HEK293 (cell line): Measurements from ENCODE around the gene TNFRSF8.

Source experiments
- CTCF ChIA-PET: fragments of 350-600 bp; formaldehyde crosslinking; extraction: SDS; loops from one replicate; lab custom pipeline; 2021; ENCODE audit warnings: antibody characterized with exemption; lab: Yijun Ruan, JAX
- POLR2A ChIA-PET: fragments of 300-600 bp; formaldehyde crosslinking; extraction: SDS; loops from one replicate; lab custom pipeline; 2020; ENCODE audit warnings: antibody characterized with exemption, inconsistent platforms; lab: Yijun Ruan, JAX
- H3K27ac ChIP-seq: fragments of 200-500 bp; sonication (Bioruptor generic); 2 replicates; pipeline ENCODE4 v1.5.1; 2014; ENCODE audit warnings: low read depth, low read length, control low read depth, inconsistent platforms; ENCODE audit errors: extremely low read depth
- H3K36me3 ChIP-seq, 2 experiments: fragments of 200-500 bp in 1 of 2; sonication (Bioruptor generic) in 1 of 2; 1 replicate in 1 of 2; 2 replicates in 1 of 2; pipeline ENCODE4 v1.5.1; 2014 to 2017; ENCODE audit warnings: inconsistent platforms in 2 of 2, low read length in 2 of 2; ENCODE audit not compliant: control insufficient read depth in 2 of 2, insufficient read depth in 1 of 2
- H3K4me1 ChIP-seq: fragments of 200-500 bp; sonication (Bioruptor generic); 2 replicates; pipeline ENCODE4 v1.5.1; 2014; ENCODE audit warnings: mild to moderate bottlenecking, low read length, inconsistent platforms; ENCODE audit not compliant: control insufficient read depth, insufficient read depth
- H3K4me3 ChIP-seq: 2 replicates; pipeline ENCODE4 v1.5.1; 2011; ENCODE audit warnings: low read depth, mild to moderate bottlenecking, control low read depth, low read length, moderate library complexity
- H3K9me3 ChIP-seq: fragments of 200-500 bp; sonication (Bioruptor generic); 2 replicates; pipeline ENCODE4 v1.5.1; 2014; ENCODE audit warnings: low read depth, low read length, inconsistent platforms; ENCODE audit not compliant: control insufficient read depth, insufficient read depth
- EGR2 ChIP-seq: fragments of 450-650 bp; formaldehyde crosslinking; IDR thresholded peaks from 2 replicates; pipeline ENCODE4 v1.5.1; 2016; ENCODE audit warnings: low read depth, missing biosample characterization, missing genetic modification characterization
- GLI4 ChIP-seq: fragments of 450-650 bp; formaldehyde crosslinking; IDR thresholded peaks from 2 replicates; pipeline ENCODE4 v1.5.1; 2016; ENCODE audit warnings: missing biosample characterization, missing genetic modification characterization
- GLIS1 ChIP-seq: fragments of 450-650 bp; formaldehyde crosslinking; IDR thresholded peaks from 2 replicates; pipeline ENCODE4 v1.5.1; 2016; ENCODE audit warnings: missing biosample characterization, missing genetic modification characterization
- MEIS1 ChIP-seq: sonication (generic); formaldehyde crosslinking; IDR thresholded peaks from 2 replicates; pipeline ENCODE4 v1.8.1; 2022; ENCODE audit warnings: missing genetic modification reagents, mild to moderate bottlenecking, borderline replicate concordance
- ZBTB20 ChIP-seq: fragments of 450-650 bp; formaldehyde crosslinking; IDR thresholded peaks from 2 replicates; pipeline ENCODE4 v1.5.1; 2016; ENCODE audit warnings: missing biosample characterization, missing genetic modification characterization
- ZBTB21 ChIP-seq: fragments of 450-650 bp; formaldehyde crosslinking; IDR thresholded peaks from 2 replicates; pipeline ENCODE4 v1.5.1; 2017; ENCODE audit warnings: missing biosample characterization, missing genetic modification characterization
- ZFHX2 ChIP-seq: fragments of 450-650 bp; formaldehyde crosslinking; conservative IDR thresholded peaks from 2 replicates; pipeline ENCODE4 v1.5.1; 2016; ENCODE audit warnings: missing biosample characterization, missing genetic modification characterization
- ZNF114 ChIP-seq: fragments of 450-650 bp; formaldehyde crosslinking; IDR thresholded peaks from 2 replicates; pipeline ENCODE4 v1.5.0; 2017; ENCODE audit warnings: missing biosample characterization, missing genetic modification characterization
- ZNF214 ChIP-seq: fragments of 450-650 bp; formaldehyde crosslinking; IDR thresholded peaks from 2 replicates; pipeline ENCODE4 v1.5.1; 2017; ENCODE audit warnings: missing biosample characterization, mild to moderate bottlenecking, missing genetic modification characterization, borderline replicate concordance
- ZNF266 ChIP-seq: fragments of 450-650 bp; formaldehyde crosslinking; IDR thresholded peaks from 2 replicates; pipeline ENCODE4 v1.5.1; 2016; ENCODE audit warnings: missing biosample characterization, missing genetic modification characterization, low read depth
- ZNF362 ChIP-seq: fragments of 450-650 bp; formaldehyde crosslinking; IDR thresholded peaks from 2 replicates; pipeline ENCODE4 v1.5.1; 2016; ENCODE audit warnings: missing biosample characterization, missing genetic modification characterization
- ZNF366 ChIP-seq: fragments of 450-650 bp; formaldehyde crosslinking; conservative IDR thresholded peaks from 2 replicates; pipeline ENCODE4 v1.5.1; 2016; ENCODE audit warnings: missing biosample characterization, missing genetic modification characterization
- ZNF37A ChIP-seq: fragments of 450-650 bp; IDR thresholded peaks from 2 replicates; pipeline ENCODE4 v1.5.1; 2018; ENCODE audit warnings: missing biosample characterization, missing genetic modification characterization
- ZNF423 ChIP-seq: fragments of 450-650 bp; formaldehyde crosslinking; IDR thresholded peaks from 2 replicates; pipeline ENCODE4 v1.5.1; 2016; ENCODE audit warnings: missing biosample characterization, missing genetic modification characterization
- ZNF48 ChIP-seq: fragments of 450-650 bp; formaldehyde crosslinking; IDR thresholded peaks from 2 replicates; pipeline ENCODE4 v1.5.1; 2016; ENCODE audit warnings: missing biosample characterization, missing genetic modification characterization
- ZNF544 ChIP-seq: fragments of 450-650 bp; formaldehyde crosslinking; IDR thresholded peaks from 2 replicates; pipeline ENCODE4 v1.5.0; 2017; ENCODE audit warnings: missing biosample characterization, missing genetic modification characterization
- ZNF571 ChIP-seq: fragments of 450-650 bp; formaldehyde crosslinking; IDR thresholded peaks from 2 replicates; pipeline ENCODE4 v1.5.0; 2017; ENCODE audit warnings: missing biosample characterization, missing genetic modification characterization
- ZNF623 ChIP-seq: fragments of 450-650 bp; formaldehyde crosslinking; IDR thresholded peaks from 2 replicates; pipeline ENCODE4 v1.5.1; 2016; ENCODE audit warnings: missing biosample characterization, missing genetic modification characterization
- ZNF658 ChIP-seq: fragments of 450-650 bp; formaldehyde crosslinking; IDR thresholded peaks from 2 replicates; pipeline ENCODE4; 2016; ENCODE audit warnings: missing biosample characterization, missing genetic modification characterization
- ZNF660 ChIP-seq: fragments of 450-650 bp; IDR thresholded peaks from 2 replicates; pipeline ENCODE4 v1.5.1; 2018; ENCODE audit warnings: missing biosample characterization, mild to moderate bottlenecking, missing genetic modification characterization
- ZNF747 ChIP-seq: fragments of 450-650 bp; formaldehyde crosslinking; IDR thresholded peaks from 2 replicates; pipeline ENCODE4 v1.5.1; 2016; ENCODE audit warnings: missing biosample characterization, missing genetic modification characterization
- ZNF791 ChIP-seq: fragments of 450-650 bp; formaldehyde crosslinking; IDR thresholded peaks from 2 replicates; pipeline ENCODE4 v1.5.1; 2016; ENCODE audit warnings: missing biosample characterization, missing genetic modification characterization
- TF ChIP-seq, protein P1 (sequence below): fragments of 450-650 bp; formaldehyde crosslinking; IDR thresholded peaks from 2 replicates; pipeline ENCODE4 v1.5.1; 2017; ENCODE audit warnings: missing biosample characterization, mild to moderate bottlenecking, missing genetic modification characterization, moderate library complexity
- TF ChIP-seq, protein P2 (sequence below): fragments of 450-650 bp; formaldehyde crosslinking; IDR thresholded peaks from 2 replicates; pipeline ENCODE4 v1.5.1; 2016; ENCODE audit warnings: missing biosample characterization, missing genetic modification characterization, borderline replicate concordance
- TF ChIP-seq, protein P3 (sequence below): fragments of 450-650 bp; formaldehyde crosslinking; IDR thresholded peaks from 2 replicates; pipeline ENCODE4 v1.5.1; 2016; ENCODE audit warnings: missing biosample characterization, missing genetic modification characterization, borderline replicate concordance

TNFRSF8 gene

DNA sequence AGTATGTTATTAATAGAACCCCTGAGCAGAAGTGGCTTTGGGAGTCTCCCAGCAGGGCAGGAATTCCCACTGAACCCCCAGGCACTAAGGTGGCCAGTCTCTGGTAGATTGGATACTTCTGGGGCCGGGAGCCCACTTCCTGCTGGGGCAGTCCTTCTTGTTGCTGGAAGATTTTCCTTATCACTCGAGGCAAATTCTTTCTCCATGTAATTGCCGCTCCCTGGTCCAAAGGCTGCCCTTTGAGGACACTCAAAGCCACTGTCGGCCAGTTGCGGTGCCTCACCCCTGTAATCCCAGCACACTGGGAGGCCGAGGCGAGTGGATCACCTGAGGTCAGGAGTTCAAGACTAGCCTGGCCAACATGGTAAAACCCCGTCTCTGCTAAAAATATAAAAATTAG lies 81.1 kb downstream of the TNFRSF8 start (continued):
- TF ChIP-seq ZNF362 = no peak
- no peak for TF ChIP-seq ZNF48 (tag by site-specific recombination)
- TF ChIP-seq ZNF423 (tag by site-specific recombination) = no peak
- no peak for TF ChIP-seq ZNF571 (tag by site-specific recombination)
- no peak for TF ChIP-seq ZNF747
- no peak for TF ChIP-seq ZNF544 (tag by site-specific recombination)
- no peak for TF ChIP-seq MEIS1 (CRISPR knock-in tag)

- CTCF ChIA-PET = interaction anchor here (0.6 kb wide), 1 partner anchor 12 kb away, joined by 3 read pairs; no protein-coding TSS in a partner anchor
- peaks cover 6% of the 10 kb centered on the region; the same call in 1 of the 2 replicates for H3K4me1 ChIP-seq
- TF ChIP-seq, protein P1, sequence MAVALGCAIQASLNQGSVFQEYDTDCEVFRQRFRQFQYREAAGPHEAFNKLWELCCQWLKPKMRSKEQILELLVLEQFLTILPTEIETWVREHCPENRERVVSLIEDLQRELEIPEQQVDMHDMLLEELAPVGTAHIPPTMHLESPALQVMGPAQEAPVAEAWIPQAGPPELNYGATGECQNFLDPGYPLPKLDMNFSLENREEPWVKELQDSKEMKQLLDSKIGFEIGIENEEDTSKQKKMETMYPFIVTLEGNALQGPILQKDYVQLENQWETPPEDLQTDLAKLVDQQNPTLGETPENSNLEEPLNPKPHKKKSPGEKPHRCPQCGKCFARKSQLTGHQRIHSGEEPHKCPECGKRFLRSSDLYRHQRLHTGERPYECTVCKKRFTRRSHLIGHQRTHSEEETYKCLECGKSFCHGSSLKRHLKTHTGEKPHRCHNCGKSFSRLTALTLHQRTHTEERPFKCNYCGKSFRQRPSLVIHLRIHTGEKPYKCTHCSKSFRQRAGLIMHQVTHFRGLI = 0 out of 2 replicates have a peak, but pooled peaks have one; percentile 23
- TF ChIP-seq ZBTB20 (tag by site-specific recombination) (no peak), ZFHX2 (tag by site-specific recombination) (peak; percentile 59), EGR2 (peak; percentile 37; the same call in 1 of the 2 replicates), GLIS1 (tag by site-specific recombination) (peak; percentile 33; the same call in 1 of the 2 replicates)
- H3K36me3 ChIP-seq = no peaks in the 10 kb centered on the region
- H3K27ac ChIP-seq = no peak overlapping the region
- no peak overlapping the region for H3K4me3 ChIP-seq
- H3K9me3 ChIP-seq = no peaks in the 10 kb centered on the region
- POLR2A ChIA-PET = no interaction called here
Observed at GRCh38 chr1:12144969-12145368, 81.9 kb downstream of the TNFRSF8 start.

DNA sequence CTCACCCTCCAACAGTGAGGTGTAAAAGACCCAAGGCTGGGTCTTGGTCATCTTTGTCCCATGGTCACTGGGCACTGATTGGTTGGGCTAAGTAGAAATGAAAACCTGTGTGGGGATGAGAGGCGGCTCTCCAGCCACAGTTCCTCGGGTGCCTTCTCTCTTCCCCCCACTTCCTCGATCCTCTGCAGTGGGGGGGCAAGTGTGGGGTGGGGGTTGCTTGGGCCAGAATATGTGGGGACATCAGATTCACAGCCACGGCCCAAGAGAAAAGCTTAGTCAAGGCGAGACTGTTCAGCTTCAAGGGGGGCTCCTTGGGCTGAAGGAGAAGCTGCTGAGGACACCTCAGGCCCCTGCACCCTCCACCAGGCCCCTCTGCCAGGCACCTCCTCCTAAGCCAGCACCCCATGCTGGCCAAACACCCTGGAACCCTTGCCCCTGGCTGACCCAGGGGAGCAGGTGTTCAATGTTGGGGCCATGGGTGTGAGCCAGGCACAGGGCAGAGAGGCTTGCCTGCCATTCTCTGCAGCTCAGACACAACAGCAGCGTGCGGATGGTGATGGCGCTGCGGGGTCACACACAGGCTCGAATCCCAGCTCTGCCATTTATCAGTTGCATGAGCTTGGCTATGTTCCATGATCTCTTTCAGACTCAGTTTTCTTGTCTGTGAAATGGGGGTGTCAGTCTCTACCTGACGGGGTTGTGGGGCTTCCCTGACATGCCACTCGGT lies 82.7 kb downstream of the TNFRSF8 start:
- H3K27ac ChIP-seq = no peak overlapping the region
- H3K4me3 ChIP-seq = no peak overlapping the region
- no peaks in the 10 kb centered on the region for H3K36me3 ChIP-seq
- CTCF ChIA-PET = interaction anchor here (0.6 kb wide), 1 partner anchor 12 kb away, joined by 3 read pairs; no protein-coding TSS in a partner anchor
- H3K9me3 ChIP-seq = no peaks in the 10 kb centered on the region
- POLR2A ChIA-PET = no interaction called here
- peaks cover 6% of the 10 kb centered on the region; the same call in 1 of the 2 replicates for H3K4me1 ChIP-seq
- no peak for TF ChIP-seq ZNF266 (tag by site-specific recombination)
- no peak for TF ChIP-seq ZNF660 (tag by site-specific recombination)
- no peak for TF ChIP-seq ZNF366
- TF ChIP-seq, protein P2, sequence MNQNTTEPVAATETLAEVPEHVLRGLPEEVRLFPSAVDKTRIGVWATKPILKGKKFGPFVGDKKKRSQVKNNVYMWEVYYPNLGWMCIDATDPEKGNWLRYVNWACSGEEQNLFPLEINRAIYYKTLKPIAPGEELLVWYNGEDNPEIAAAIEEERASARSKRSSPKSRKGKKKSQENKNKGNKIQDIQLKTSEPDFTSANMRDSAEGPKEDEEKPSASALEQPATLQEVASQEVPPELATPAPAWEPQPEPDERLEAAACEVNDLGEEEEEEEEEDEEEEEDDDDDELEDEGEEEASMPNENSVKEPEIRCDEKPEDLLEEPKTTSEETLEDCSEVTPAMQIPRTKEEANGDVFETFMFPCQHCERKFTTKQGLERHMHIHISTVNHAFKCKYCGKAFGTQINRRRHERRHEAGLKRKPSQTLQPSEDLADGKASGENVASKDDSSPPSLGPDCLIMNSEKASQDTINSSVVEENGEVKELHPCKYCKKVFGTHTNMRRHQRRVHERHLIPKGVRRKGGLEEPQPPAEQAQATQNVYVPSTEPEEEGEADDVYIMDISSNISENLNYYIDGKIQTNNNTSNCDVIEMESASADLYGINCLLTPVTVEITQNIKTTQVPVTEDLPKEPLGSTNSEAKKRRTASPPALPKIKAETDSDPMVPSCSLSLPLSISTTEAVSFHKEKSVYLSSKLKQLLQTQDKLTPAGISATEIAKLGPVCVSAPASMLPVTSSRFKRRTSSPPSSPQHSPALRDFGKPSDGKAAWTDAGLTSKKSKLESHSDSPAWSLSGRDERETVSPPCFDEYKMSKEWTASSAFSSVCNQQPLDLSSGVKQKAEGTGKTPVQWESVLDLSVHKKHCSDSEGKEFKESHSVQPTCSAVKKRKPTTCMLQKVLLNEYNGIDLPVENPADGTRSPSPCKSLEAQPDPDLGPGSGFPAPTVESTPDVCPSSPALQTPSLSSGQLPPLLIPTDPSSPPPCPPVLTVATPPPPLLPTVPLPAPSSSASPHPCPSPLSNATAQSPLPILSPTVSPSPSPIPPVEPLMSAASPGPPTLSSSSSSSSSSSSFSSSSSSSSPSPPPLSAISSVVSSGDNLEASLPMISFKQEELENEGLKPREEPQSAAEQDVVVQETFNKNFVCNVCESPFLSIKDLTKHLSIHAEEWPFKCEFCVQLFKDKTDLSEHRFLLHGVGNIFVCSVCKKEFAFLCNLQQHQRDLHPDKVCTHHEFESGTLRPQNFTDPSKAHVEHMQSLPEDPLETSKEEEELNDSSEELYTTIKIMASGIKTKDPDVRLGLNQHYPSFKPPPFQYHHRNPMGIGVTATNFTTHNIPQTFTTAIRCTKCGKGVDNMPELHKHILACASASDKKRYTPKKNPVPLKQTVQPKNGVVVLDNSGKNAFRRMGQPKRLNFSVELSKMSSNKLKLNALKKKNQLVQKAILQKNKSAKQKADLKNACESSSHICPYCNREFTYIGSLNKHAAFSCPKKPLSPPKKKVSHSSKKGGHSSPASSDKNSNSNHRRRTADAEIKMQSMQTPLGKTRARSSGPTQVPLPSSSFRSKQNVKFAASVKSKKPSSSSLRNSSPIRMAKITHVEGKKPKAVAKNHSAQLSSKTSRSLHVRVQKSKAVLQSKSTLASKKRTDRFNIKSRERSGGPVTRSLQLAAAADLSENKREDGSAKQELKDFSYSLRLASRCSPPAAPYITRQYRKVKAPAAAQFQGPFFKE = no peak
- TF ChIP-seq ZNF791 (tag by site-specific recombination) = no peak
- TF ChIP-seq, protein P3, sequence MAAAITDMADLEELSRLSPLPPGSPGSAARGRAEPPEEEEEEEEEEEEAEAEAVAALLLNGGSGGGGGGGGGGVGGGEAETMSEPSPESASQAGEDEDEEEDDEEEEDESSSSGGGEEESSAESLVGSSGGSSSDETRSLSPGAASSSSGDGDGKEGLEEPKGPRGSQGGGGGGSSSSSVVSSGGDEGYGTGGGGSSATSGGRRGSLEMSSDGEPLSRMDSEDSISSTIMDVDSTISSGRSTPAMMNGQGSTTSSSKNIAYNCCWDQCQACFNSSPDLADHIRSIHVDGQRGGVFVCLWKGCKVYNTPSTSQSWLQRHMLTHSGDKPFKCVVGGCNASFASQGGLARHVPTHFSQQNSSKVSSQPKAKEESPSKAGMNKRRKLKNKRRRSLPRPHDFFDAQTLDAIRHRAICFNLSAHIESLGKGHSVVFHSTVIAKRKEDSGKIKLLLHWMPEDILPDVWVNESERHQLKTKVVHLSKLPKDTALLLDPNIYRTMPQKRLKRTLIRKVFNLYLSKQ (tag by site-specific recombination) = no peak
- TF ChIP-seq ZNF114 = no peak
- TF ChIP-seq GLI4 (tag by site-specific recombination) = no peak
- no peak for TF ChIP-seq ZNF658
- TF ChIP-seq ZNF623 = no peak
- TF ChIP-seq ZNF37A = no peak
- TF ChIP-seq ZNF214 (tag by site-specific recombination) = no peak
- no peak for TF ChIP-seq ZBTB21
